H4 (cell line): ENCODE measurements around the gene ITGAE. TPM values are rescaled to one million over a fixed set of nuclear protein-coding genes. Genes with fewer than 3 reads are reported as not detected.
A peak's percentile ranks its signal among the peaks of the same experiment; 100 is the strongest.
"Not testable (repeated sequence)": the region's sequence is repeated elsewhere in the genome, so short reads cannot be mapped to it uniquely, and the experiment has no call there.

ENCODE experiments used
- DNase-seq: peaks from one replicate; pipeline ENCODE4 v3.0.0-alpha.2; 2015; ENCODE audit warnings: low spot score
- total RNA-seq: library from RNA; depleted of rRNA; stranded (reverse); fragments of >200 nt; shearing (Covaris generic); gene quantifications from 2 replicates; pipeline ENCODE4 v1.2.3, GENCODE V29; 2014

The ITGAE gene
- total RNA-seq, 1 experiment from 2014 or later = 43.0 TPM

DNA sequence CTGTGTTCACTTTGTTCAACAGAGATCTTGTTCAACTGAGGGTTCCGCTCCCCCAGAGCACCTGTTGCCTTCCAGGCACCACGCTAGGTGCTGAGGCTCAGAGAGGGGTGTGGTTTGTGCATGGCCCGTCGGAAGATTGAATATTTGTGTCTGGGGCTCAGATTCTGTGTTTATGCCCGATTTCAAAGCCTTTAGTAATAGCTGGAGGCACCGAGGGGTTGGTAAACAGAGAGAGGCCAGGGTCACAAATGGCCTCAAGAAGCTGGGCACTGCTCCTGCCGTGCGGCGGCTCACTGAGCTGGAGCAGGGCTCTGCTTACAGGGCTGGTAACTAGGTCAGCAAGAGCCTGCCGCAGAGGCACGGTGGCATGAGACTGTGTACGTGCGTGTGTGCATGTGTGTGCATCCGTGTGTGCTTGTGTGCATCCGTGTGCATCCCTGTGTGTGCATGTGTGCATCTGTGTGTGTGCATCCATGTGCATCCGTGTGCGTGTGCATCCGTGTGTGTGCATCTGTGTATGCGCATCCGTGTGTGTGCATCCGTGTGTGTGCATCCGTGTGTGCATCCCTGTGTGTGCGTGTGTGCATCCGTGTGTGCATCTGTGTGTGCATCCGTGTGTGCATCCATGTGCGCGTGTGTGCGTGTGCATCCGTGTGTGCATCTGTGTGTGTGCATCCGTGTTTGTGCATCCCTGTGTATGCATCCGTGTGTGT lies 5.4 kb downstream of the ITGAE start:
- no peak for DNase-seq

DNA sequence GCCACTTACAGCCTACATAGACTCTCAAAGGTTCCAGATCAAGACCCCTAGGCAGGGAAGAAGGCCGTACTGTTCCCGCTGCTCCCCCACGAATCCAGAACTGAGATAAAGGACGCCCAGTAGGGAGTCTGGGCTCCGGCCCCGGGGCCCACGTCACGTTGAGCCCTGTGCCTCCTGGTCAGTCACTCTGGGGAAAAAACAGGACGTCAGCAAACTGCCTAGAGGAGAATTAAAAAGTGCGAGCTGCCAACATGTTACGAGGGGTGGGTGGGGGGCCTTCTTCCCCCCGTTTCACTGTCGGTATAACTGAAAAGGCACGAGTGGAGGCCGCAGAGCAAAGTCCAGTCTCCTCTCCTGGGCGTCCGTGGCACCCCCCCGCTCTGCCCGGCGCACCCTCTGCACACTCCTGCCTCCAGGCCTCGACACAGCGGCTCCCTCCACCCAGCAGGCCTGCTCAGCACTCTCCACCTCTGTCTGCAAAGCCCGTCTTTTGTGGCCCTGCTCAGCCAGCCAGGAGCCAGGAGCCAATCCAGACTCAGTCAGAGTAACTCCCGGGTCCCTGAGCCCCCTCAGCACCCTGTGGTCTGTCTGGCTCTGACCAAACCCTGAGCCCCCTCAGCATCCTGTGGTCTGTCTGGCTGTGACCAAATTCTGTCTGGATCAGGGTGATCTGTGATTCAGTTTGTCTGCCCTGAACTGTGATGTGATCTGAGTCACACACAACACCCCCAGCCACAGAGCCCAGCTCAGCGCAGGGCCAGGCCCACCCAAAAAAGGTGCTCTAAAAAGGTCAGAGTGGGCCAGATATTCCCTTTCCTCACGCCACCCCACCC lies 6.2 kb downstream of the ITGAE start:
- DNase-seq = no peak

DNA sequence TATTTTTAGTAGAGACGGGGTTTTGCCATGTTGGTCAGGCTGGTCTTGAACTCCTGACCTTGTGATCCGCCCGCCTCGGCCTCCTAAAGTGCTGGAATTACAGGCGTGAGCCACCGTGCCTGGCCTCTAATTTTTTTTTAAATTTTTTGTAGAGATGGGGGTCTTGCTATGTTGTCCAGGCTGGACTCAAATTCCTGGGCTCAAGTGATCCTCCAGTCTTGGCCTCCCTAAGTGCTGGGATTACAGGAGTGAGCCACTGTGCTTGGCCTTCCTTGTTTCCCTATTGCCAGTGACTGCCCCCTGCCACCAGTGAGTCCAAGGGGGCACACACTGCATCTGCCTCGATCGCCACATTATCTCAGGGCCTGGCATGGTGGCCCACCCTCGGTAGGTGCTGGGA lies 6.8 kb downstream of the ITGAE start:
- DNase-seq = not testable (repeated sequence)

DNA sequence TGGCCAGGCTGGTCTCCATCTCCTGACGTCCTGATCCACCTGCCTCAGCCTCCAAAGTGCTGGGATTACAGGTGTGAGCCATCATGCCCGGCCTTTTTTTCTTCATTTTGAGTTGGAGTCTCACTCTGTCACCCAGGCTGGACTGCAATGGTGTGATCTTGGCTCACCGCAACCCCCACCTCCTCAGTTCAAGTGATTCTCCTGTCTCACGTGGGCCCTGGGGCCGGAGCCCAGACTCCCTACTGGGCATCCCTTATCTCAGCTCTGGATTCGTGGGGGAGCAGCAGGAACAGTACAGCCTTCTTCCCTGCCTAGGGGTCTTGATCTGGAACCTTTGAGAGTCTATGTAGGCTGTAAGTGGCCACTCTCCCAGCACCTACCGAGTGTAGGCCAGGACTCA lies 7.7 kb downstream of the ITGAE start:
- not testable (repeated sequence) for DNase-seq

DNA sequence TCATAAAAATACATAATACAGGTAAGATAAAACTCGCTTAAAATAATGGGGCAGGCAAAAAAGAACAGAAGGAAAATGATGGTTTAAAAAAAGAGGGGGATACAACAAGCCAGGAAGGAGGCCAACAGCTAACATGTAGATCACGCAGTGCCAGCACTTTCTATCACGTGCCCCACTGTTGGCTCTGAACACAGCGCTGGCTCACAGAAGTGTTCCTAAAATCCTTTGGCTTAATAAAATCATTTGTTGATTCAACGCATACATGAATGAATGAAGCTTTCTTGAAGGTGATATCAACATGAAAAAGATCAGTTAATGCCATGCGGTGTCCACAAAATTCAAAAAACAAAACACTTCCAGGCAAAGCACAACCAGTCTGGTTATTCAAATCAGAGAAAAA lies 8.5 kb downstream of the ITGAE start:
- DNase-seq = no peak

DNA sequence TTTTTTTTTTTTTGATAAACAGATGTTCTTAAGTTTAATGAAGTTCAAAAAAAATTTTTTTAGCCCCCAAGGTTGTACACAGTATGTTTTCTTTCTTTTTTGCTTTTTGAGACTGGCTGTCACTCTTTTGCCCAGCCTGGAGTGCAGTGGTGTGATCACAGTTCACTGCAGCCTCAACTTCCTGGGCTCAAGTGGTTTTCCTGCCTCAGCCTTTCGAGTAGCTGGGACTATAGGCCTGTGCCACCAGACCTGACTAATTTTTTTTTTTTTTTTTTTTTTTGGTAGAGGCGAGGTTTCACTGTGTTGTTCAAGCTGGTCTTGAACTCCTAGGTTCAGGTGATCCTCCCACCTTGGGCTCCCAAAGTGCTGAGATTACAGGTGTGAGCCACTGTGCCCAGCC lies 12.8 kb downstream of the ITGAE start:
- no peak for DNase-seq

DNA sequence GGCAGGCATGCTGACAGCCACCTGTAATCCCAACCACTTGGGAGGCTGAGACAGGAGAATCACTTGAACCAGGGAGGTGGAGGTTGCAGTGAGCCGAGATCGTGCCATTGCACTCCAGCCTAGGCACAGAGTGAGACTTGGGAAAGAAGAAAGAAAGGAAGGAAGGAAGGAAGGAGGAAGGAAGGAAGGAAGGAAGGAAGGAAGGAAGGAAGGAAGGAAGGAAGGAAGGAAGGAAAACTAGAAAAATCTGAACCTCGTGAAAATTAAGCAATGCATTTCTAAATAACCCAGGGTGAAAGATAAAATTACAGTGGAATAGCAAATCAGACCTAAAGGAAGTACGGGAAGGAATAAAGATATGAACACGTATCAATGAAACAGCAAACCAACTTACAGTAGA lies 15.7 kb downstream of the ITGAE start:
- not testable (repeated sequence) for DNase-seq

DNA sequence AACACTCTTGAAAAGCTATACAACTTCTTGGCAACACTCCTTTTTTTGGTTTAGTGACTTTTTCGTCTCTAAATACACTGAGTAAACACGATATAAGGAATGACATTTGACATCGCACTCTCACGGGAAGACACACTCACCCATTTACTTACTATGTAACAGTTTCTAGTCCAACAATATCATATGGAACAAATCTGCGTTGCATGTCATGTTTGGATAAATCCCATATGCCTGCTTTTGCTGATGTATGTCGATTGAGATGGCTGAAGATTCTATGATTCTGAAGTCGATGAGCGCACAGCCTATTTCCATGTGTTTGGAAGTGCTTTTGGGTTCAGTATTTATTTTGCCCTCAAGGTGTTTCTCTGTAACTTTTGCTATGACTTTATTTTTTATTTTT lies 18.2 kb downstream of the ITGAE start:
- DNase-seq = no peak

DNA sequence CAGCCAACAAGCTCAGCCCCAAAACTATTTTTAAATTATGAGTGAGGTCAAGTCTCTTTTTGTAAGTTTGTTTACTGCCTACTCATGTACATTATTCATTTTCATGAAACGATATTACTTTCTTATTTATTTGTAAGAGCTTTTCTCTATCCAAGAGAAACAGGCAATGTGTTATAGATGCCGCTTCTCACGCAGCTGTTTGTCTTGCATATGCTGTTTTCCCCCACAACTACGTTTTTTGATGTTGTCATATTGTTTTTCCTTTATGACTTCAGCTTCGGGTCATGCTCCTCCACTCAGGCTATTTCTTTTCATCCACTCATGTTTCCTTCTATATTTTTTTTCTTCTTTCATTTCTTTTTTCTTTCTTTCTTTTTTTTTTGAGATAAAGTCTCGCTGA lies 20.0 kb downstream of the ITGAE start:
- no peak for DNase-seq

DNA sequence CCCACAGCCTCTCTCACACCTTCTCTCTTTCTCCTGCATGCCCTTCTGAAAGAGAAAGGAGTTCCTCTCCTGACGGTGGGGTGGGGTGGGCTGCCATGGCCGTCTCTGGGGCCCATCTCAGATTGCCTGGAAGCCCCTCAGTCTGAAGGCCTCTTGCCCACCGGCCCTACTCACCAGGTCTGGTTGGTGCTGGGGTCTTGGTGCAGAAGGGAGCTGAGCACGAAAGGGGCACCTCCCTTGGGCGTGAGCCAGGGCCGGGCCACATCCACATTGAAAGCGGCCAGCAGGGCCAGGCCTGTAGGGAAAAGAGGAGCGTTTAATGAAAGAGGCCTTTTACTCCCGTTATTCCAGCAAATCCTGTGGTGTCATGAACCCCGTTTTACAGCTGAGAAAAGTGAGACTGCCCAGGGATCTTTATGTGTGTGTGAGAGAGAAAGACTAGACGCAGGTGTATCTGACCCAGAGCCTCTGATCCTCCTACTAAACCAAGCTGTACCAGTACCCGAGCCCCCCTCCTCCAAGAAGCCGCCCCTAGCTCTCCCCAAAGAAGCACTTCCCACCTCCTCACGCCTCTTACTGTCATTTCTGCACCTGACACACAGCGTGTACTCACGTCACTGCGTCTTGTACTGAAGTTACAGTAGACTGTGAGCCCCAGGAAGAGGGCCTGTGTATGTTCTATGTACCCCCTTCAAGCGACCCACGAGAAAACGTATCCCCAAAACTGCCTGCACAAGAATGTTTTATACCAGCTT lies 23.4 kb downstream of the ITGAE start:
- no peak for DNase-seq

DNA sequence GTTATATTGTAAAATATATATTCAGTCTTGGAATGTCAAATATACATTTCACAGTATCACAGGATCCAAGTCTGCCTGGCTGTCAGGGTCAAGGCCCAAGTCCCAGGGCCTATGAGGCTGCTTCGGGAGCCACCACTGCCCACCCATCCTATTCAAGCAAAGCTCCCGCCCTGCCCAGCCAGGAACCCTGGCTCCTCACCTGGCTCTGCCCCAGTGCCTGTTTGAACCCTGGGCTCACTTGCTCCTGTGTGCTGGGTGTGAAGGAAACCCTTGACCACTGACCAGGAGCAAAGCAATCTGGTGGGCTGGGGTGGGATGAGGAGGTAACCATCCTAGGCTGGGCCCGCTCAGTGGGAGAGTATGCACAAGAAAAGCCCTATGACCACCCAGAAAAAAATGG lies 27.0 kb downstream of the ITGAE start:
- no peak for DNase-seq

DNA sequence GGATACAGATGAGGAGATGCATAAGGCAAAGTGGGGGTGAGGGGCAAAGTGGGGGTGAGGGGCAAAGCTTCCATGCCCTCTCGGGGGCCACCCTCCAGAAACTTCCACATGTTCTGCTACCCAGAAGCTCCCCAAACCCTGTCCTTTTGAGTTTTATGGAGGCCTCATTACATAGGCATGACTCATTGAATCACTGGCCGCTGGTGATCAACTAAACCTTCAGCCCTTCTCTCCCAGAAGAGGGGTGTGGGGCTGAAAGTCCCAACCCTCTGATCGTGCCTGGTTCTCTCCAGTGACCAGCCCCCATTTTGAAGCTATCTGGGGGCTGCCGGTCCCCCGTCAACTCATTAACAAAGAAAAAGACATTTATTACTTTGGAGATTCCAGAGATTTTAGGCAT lies 27.5 kb downstream of the ITGAE start:
- DNase-seq = no peak

DNA sequence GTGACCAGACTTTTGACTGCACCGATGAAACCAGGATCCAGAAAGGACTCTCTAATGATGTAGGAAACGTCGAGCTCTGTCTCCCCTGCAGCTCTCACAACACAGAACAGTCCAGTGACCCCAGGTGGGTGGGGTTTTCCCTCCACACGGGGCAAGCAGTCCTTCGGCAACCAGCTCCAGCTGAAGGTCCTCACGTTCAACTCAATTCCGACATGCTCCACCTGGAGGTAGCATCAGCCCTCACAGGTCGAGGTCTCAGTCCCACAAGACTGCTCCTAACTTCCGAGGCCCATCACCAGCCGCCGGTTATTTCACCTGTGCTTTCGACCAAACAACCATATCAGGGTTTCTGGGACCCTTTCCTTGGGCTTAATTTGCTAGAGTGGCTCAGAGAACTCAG lies 28.2 kb downstream of the ITGAE start:
- DNase-seq = no peak

DNA sequence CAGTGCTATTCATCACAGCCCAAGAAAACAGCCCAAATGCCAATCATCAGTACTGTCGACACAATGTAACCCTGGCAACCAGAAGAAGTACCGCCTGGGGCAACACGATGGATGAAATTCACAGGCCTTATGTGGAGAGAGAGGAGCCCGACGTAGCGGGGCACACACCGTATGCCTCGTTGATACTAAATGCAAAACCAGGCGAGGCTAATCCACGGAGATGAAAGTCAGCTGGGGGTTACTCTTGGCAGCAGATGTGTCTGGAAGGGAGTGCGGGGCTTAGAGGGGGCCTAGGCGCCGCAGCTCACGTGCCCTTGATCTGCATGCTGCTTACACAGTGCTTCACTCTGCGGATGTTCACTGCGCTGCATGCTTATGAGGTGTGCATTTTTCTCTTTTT lies 29.8 kb downstream of the ITGAE start:
- DNase-seq = no peak

DNA sequence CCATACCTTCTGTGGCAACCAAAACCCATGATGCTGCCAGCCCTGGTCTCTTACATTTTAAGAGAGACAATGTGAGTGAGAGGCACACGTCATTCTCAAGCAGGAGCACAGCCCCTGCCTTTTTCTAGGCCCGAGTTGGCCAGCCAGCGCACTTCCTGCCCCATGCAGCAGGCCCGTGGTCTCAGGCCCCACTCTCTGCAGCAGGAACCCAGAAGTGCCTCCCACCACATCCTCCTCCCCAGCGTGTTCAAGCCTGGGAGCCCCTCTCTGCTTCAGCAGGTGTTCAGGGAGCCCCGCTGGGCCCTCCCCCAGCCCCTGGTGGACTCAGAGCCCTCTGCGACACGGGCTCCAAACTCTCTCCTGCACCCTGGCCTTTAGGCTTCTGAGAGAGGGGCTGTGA lies 30.5 kb downstream of the ITGAE start:
- DNase-seq = no peak

DNA sequence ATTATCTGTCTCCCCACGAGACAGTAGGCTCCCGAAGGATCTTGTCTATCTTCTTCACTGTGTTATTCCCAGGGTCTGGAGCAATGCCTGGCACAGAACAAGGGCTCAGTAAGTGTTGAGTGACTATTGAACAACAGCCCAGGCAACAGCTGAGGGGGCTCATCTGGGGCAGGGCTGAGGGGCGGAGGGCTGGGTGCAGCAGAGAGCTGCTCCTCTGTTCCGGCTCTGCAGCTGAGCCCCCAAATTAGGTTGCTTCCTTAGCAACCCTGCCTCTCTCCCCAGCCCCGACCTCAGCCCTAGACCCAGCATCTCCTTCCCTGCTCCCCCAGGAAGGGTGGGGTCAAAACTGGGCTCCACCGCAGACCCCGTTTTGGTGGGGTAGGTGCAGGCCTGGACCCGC lies 32.2 kb downstream of the ITGAE start:
- no peak for DNase-seq

DNA sequence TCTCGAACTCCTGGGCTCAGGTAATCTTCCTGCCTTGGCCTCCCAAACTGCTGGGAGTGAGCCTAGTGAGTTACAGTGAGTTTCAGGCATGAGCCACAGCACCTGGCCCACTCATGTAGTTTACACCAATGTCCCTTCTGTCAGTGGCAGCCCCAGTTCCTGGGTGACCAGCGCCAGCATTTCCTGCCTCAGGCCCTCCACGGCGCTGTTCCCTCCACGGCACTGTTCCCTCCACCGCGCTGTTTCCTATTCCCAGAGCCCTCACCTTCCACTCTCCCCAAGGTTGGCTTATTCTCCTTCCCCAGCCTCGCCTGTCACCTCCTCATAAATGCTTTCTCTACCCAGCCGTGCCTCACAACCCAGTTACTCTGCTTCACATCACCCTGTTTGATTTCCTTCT lies 32.6 kb downstream of the ITGAE start:
- DNase-seq = no peak

DNA sequence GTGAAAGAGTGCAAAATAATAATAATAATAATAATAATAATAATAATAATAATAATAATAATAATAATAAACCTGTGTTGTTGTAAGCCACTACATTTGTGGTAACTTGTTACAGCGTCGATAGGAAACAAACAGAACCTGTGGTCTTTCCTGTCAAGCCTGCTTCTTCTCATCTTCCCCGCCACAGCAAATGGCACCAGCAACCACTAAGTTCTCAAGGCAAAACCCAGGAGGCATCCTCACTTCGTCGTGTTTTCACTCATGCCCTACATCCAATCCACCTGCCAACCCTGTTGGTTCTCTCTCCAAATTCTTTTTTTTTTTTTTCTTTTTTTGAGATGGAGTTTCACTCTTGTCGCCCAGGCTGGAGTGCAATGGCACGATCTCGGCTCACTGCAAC lies 34.2 kb downstream of the ITGAE start:
- DNase-seq = no peak

DNA sequence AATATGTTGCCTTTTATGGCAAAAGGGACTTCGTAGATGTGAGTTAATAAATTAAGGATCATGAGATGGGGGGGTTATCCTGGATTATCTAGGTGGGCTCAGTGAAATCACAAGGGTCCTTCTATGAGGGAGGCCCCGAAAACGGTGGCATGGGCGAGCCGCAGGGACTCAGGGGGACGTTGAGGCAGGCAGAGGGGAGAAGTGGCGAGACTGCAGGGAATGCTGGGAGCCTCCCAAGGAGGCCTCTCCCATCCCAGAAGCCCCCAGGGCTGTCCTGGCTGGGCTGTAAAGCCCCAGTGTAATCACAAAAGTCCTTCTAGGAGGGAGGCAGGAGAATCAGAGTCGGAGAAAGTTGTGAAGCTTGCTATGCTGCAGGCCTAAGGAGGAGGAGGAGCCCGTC lies 35.0 kb downstream of the ITGAE start:
- DNase-seq = no peak

DNA sequence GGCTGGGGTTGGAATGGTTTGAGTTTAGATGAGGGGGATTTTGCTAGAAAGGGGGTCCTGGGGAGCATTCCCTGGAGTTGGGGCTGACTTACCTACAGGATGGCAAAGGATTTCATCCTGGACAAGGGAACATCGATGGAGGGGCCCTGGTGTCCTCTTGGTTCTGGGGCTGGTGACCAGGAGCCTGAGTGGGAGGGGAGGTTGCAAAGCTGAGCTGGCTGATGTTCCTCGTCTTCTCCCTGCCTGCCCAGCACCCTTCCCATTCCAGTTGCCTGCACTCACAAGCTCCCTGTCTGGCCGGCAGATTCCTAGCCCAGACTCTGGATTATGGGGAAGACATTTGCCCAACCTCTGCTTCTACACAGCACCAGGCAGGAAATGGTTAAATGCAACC lies 37.2 kb downstream of the ITGAE start:
- DNase-seq = no peak

DNA sequence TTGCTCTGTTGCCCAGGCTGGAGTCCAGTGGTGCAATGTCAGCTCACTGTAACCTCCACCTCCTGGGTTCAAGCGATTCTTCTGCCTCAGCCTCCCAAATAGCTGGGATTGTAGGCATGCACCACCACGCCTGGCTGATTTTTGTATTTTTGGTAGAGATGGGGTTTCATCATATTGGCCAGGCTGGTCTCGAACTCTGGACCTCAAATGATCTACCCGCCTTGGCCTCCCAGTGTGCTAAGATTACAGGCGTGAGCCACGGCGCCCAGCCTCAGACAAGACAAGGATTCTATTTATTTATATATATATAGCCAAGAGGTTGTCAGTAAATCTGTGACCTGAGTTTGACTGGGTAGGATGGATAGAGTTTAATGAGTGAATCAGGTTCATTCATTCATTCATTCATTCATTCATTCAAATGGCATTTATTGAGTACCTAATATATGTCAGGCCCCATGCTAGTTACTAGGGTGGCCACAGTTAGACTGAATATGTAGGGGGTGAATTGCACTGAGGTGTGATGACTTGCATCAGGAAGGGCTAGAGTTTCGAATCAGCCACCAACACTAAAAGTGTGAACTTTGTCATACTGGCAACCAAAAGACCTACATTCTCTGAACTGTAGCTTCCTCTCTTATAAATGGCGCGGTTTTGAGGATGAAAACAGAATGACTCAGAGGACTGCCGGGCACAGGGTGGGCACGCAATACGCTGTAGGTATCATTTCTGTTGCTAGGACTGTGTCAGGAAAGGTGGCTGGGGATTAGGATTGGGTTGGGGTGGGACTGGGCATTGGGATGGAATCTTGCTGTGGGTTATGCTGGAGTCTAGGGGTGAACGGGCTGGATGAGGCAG lies 37.8 kb downstream of the ITGAE start:
- DNase-seq = peak; percentile 16

DNA sequence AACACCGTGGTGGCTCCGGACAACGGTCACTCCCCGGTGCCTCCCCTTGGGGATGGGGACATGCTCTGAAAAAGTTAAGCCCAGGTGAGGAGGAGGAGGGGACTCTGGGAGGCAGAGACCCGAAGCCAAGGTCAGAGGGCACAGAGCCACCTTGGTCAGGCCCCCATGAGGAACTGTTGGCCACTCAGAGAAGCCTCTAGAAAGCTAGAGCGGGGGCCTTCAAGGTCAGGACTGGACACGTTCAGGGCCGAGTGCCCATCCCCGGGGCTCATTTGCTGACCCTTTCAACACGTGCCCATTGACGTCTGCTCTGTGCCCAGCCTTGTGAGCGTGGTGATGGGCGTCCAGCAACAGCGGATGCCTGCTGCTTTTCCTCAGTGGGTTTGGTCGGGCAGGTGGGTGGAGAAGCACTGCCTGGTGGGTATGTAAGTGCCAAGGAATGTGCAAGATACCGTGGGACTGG lies 39.0 kb downstream of the ITGAE start:
- no peak for DNase-seq
